Transverse colon (tissue), 4 donors: ENCODE measurements around the gene ZNF23.

Source experiments
- EP300 ChIP-seq: sonication (generic); formaldehyde crosslinking; IDR thresholded peaks from one replicate; pipeline ENCODE4 v1.6.1; 2017; ENCODE audit warnings: antibody characterized with exemption, low read depth
- POLR2A ChIP-seq: fragments of 450-650 bp; IDR thresholded peaks from one replicate; pipeline ENCODE4 v1.6.1; 2016; ENCODE audit warnings: antibody characterized with exemption, mild to moderate bottlenecking, moderate library complexity
- POLR2AphosphoS5 ChIP-seq, 3 donors: sonication (generic); formaldehyde crosslinking; IDR thresholded peaks; one replicate each; pipeline ENCODE4 v1.6.1; 2016; ENCODE audit warnings: antibody characterized with exemption in 3 of 3
- TF ChIP-seq, protein P1 (sequence below), 5 experiments: fragments of 200-600 bp in 3 of 5; fragments of 450-650 bp in 2 of 5; sonication (generic) in 3 of 5; IDR thresholded peaks; 1 replicate in 2 of 5; 2 replicates in 3 of 5; pipeline ENCODE4 v1.5.1; 2016 to 2017; ENCODE audit warnings: antibody characterized with exemption in 5 of 5, inconsistent platforms in 3 of 5, mild to moderate bottlenecking in 2 of 5, moderate library complexity in 1 of 5

DNA sequence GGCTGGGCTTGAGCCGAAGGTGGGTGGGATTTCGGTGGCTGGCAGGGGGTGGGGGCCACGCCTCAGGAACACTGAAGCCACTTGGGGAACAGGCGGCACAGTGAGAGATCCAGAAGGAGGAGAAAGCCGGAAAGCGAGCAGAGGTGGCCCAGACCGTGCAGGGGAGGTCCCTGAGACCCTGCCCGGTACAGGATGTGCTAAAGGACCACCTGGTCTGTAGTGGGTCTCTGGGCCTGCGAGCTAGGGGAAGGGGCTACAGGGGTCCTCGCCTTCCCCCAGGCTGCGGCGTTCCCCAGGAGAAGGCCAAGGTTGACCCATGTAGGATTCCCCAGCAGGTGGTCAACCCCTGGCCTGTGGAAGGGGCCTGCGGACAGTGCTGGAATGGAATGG is 20.0 kb downstream of the ZNF23 start, which contains the start of gene TLE7:
- TF ChIP-seq, protein P1, sequence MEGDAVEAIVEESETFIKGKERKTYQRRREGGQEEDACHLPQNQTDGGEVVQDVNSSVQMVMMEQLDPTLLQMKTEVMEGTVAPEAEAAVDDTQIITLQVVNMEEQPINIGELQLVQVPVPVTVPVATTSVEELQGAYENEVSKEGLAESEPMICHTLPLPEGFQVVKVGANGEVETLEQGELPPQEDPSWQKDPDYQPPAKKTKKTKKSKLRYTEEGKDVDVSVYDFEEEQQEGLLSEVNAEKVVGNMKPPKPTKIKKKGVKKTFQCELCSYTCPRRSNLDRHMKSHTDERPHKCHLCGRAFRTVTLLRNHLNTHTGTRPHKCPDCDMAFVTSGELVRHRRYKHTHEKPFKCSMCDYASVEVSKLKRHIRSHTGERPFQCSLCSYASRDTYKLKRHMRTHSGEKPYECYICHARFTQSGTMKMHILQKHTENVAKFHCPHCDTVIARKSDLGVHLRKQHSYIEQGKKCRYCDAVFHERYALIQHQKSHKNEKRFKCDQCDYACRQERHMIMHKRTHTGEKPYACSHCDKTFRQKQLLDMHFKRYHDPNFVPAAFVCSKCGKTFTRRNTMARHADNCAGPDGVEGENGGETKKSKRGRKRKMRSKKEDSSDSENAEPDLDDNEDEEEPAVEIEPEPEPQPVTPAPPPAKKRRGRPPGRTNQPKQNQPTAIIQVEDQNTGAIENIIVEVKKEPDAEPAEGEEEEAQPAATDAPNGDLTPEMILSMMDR (IDR thresholded peaks at IDR 0.05): no peak
- TF ChIP-seq POLR2A: no peak
- TF ChIP-seq POLR2AphosphoS5 (IDR thresholded peaks at IDR 0.05): no peak
- no peak for TF ChIP-seq EP300
